Body of pancreas (tissue), 4 donors: Measurements from ENCODE around the gene SCGN.

Experiments
- POLR2A ChIP-seq, 3 donors: fragments of 450-650 bp; IDR thresholded peaks; one replicate each; pipeline ENCODE4 v1.6.1; 2016; ENCODE audit warnings: antibody characterized with exemption in 3 of 3, mild to moderate bottlenecking in 2 of 3
- TF ChIP-seq, protein P1 (sequence below), 7 experiments: fragments of 450-650 bp in 4 of 7; fragments of 200-600 bp in 3 of 7; sonication (generic) in 3 of 7; IDR thresholded peaks; one replicate each; pipeline ENCODE4 v1.5.1; 2016 to 2019; ENCODE audit warnings: antibody characterized with exemption in 7 of 7

DNA sequence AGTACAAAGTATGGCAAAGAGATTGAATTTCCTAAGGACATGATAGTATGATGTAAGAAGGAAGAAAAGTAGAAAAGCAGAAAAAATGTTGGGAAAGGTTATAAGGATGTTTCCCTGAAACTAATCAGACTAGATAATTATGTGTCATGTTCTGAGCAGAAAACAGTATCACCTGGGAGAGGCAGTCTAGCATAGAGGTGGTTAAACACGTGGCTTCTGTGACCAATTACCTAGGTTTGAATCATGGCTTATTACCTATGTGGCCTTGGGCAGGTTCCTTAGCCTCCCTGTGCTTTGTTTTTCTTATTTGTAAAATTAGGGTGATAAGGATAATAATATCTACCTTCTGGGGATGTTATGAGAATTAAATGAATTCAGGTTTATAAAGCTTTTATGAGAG, 38.0 kb downstream of the SCGN start:
- TF ChIP-seq, protein P1, sequence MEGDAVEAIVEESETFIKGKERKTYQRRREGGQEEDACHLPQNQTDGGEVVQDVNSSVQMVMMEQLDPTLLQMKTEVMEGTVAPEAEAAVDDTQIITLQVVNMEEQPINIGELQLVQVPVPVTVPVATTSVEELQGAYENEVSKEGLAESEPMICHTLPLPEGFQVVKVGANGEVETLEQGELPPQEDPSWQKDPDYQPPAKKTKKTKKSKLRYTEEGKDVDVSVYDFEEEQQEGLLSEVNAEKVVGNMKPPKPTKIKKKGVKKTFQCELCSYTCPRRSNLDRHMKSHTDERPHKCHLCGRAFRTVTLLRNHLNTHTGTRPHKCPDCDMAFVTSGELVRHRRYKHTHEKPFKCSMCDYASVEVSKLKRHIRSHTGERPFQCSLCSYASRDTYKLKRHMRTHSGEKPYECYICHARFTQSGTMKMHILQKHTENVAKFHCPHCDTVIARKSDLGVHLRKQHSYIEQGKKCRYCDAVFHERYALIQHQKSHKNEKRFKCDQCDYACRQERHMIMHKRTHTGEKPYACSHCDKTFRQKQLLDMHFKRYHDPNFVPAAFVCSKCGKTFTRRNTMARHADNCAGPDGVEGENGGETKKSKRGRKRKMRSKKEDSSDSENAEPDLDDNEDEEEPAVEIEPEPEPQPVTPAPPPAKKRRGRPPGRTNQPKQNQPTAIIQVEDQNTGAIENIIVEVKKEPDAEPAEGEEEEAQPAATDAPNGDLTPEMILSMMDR (IDR thresholded peaks at IDR 0.05) = no peak
- TF ChIP-seq POLR2A (IDR thresholded peaks at IDR 0.05) = no peak
